T-helper 2 cell (primary cell): Measurements from ENCODE around the gene TMEM30A.
A peak's percentile ranks its signal among the peaks of the same experiment; 100 is the strongest.

ENCODE experiments used
- DNase-seq, 5 experiments: peaks; one replicate each; pipeline versions ENCODE4 v3.0.0 to v3.0.0-alpha.2; 2012 to 2022

TMEM30A gene

GRCh38 chr6:75213732-75214131 is 70.9 kb downstream of the TMEM30A start:
- DNase-seq, result no peak

DNA sequence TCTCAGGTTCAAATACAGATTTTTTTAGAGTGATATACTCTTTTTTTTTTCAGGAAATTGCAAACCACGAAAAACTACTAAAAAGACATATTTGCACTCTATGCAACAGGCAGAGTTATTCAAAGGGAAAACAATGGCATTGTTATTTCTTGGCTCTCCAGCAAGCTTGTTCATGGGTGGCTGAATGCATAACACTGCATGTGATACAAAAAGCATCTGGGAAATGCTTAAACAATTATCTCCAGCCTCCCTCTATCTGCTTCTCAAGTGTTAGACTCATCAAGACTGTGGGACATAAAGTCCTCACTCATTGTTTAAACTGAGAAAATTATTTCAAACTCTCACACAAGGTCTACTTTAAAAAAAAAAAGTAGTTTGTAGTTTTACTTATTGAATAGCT is 71.5 kb downstream of the TMEM30A start:
- no peak for DNase-seq

- no peak for DNase-seq
Measured at GRCh38 chr6:75211920-75212590, 72.5 kb downstream of the TMEM30A start.

GRCh38 chr6:75210885-75211739 is 73.5 kb downstream of the TMEM30A start:
- peak in 2 of 5 experiments; percentile 21 to 63 for DNase-seq

DNA sequence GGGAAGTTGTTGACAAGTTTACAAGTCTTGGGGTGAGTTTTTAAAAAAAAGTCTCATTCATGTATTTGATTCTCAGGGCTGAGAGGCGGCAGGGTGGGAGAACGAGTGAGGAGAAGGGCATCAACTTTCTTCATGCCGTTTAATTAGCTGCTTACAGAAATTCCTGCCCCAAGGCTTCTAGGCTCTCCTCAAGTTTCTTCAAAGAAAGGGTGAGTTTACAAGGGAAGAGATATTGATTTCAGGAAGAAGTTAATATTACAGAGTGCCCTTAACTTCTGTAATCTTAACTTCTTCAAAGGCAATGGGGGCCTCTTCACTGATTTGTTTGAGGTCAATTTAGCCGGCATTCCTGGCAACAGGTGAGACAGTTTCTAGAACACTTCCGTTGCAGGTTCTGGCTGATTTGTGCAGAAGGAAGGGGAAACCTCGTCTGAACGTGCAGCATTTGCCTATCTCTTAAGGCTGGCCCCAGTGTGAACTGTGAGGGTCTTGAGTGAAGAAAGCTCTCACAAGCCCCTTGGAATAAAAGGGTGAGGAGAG is 75.3 kb downstream of the TMEM30A start:
- DNase-seq, result no peak

- DNase-seq, result peak; percentile 49 to 74 (median 65)
Measured at GRCh38 chr6:75208298-75209183, 76.1 kb downstream of the TMEM30A start.

DNA sequence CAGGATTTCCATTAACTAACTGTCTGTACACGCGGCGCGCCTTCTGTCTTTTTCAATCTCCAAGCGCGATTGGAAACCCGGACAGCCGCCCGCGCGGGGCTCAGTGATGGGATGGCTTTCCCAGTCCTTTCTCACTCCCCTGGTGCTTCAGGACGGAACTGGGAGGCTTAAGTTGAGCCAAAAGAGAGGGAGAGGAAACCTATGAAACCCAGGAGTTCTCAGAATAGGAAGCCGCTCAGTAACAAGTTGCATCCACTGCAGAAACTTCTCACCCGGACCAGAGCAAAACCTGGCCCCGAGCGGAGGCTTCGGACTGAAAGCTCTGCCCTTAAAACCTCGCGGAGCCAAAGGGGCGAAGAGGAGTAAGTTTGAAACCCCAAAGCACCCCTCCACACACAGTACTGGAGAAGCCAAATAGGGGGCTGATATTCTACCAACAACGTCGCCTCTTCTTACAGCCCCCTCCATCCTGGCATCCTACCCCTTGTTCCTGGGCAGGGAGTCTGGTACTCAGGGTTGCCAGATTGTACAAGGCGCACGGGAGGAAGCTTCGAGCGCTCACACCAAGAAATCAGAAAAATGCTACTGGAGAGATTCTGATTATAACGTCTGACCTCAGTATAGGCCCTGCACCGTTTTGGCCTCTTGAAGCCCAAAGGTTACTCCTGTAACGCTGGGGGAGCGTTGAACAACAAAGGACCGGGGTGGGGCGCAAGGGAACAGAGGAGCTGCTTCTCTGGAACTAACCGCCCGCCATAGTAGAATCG is 77.8 kb downstream of the TMEM30A start:
- DNase-seq, result no peak

DNA sequence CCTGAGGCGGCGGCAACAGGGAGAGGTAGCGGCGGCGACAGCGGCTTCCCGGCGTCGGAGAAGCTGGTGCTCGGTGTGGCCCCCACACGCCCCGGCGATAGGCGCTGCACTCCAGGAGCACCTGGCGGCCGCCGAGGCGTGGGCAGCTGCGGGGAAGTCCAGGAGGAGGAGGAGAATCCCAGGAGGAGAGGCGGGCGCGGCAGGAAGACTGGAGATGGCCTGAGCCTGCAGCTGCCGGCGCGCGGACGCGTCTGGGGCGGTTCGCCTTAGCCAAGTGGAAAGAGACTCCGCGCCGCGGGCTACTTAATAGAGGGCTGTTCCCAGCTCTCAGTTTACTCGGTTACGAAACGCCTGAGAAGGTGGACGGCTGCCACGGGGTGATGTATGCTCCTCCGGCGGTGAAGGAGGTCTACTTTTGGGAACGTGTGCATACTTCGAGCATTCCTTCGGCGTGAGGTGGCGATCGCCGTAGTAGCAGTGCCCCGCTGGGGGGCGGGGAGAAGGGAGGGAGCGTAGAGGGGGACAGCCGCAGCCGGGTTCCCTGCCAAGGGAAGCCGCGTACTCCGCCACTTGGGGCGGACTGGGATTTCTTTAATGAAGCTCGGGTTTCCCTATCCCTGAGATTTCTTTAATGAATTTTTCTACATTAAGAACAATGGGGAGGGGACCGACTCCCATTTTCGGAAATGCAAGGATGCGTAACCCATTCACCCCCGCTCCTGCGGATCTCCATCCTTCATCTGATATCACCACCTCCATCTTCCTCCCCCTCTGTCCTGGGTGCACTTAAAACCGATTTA is 78.6 kb downstream of the TMEM30A start, which contains the start of gene COL12A1:
COL12A1 (minus strand) TSS at position 278 of the 800 bp plus-strand sequence. CDS start 3,261 bp downstream, outside the sequence.
- peak in 1 of 5 experiments; percentile 33 for DNase-seq

DNA sequence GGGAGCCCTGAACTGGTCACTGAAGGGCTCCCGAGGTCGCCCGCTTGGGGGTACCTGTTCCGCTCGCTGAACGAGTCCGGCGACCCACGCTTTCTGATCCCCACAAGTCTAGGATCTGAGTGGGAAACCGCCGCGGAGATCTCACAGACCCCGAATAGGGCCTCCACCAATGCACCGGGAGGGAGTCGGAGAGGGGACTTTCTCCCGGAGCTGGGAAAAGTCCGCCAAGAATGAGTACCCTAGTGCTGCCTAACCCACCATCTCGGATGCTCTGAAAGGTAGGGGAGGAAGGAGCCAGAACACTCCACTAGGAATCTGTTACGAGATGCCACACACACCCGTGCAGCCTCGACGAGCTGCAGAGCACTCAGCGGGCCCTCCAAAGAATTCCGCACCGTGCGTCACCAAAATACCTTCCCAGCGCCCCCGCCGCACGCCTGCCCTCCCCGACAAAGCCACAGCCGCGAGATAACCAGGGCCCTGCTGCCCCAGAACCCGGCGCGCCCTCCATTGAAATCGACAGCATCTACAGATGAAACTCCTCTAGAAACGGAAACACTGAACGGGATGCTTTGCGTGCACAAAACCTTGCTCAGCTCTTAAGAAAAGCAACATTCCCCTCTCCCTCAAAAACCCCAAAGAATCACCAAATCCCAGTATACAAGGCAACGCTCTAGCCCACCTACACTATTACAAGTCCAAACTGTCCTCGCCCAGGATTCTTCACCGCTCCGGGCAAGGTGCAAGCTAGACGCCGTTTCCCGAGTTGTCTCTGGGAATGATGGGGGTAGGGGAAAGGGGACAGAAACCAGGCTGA is 79.4 kb downstream of the TMEM30A start:
- DNase-seq, result peak in 1 of 5 experiments; percentile 32

DNA sequence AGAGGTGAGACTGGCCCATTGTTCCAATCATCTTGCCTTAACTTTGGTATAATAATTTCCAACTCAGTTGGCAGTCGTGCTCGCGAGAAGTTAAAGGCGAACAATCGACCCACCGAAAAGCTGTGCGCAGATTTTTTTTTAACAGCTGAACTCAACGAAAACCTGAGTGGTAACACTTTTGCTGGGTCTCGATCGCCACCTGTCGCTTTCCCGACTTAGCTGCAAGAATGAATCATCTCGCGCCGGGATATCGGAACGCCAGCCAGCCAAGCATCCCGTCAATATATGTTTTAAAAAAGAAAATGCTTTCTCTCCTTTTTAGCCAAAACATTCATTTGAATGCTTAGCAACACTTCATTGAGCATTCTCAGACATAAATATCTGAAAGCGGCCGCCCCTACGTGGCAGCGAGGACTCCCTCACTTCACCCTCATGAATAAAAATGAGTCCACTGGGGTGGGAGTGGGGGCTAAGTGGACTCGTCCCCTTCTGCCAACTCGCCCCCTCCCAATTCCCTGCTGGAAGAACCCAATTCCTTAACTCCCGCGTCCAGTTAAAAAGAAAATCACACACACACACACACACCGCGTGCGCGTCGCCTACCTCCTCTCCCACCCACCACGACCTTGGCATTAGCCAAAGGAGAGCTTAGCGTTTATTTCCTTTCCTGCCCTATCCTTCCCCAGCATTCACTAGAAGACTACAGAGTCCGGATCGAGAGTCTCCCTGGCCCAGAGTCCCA is 80.2 kb downstream of the TMEM30A start:
- DNase-seq, result peak in 1 of 5 experiments; percentile 43

DNA sequence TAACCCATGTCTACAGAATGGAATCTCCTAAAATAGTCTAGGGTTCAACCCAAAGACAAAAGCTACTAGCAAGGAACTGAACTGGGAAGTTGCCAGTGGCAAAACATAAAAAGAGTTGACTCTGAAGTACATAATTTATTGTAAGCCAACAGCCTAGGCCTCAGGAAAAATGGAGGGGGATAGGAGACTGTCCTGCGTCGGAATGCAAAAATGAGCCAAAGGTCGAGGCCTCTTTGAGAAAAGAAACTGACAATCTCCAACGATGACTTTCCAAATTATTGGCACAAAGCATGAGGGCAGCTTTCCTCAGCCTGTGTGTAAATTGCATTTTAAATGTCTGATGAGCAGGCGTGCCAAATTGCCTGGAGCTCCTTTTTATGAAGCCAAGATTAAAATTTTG is 80.9 kb downstream of the TMEM30A start:
- no peak for DNase-seq
